Heart right ventricle (tissue), 16 donors: Measurements from ENCODE around the gene EMC9. TPM values are rescaled to one million over a fixed set of nuclear protein-coding genes. Genes with fewer than 3 reads are reported as not detected.

Source experiments
- ATAC-seq, 8 donors: fragments of 200-7000 bp; cut with Tn5 transposase; one replicate each; pipeline ENCODE4 v1.9.1; 2020; ENCODE audit warnings: mild to moderate bottlenecking in 8 of 8, moderate library complexity in 8 of 8, moderate number of reproducible peaks in 1 of 8
- DNase-seq, 2 donors: peaks; one replicate each; pipeline ENCODE4 v3.0.0-alpha.2; 2020
- H3K27ac ChIP-seq, 10 donors: fragments of 200-600 bp; sonication (generic) in 2 of 10; one replicate each; pipeline versions ENCODE4 v1.5.0 to v1.8.0; 2020 to 2022; ENCODE audit warnings: mild to moderate bottlenecking in 3 of 10
- H3K27me3 ChIP-seq, 7 donors: fragments of 200-600 bp; one replicate each; pipeline ENCODE4 v1.8.0; 2021 to 2022; ENCODE audit warnings: mild to moderate bottlenecking in 2 of 7
- H3K36me3 ChIP-seq, 9 donors: fragments of 200-600 bp; sonication (generic) in 1 of 9; one replicate each; pipeline versions ENCODE4 v1.5.0 to v1.8.0; 2020 to 2022; ENCODE audit warnings: mild to moderate bottlenecking in 2 of 9
- H3K4me1 ChIP-seq, 9 donors: fragments of 200-600 bp; sonication (generic) in 1 of 9; one replicate each; pipeline versions ENCODE4 v1.5.0 to v1.8.0; 2020 to 2022; ENCODE audit warnings: mild to moderate bottlenecking in 4 of 9
- H3K4me3 ChIP-seq, 10 donors: fragments of 200-600 bp; sonication (generic) in 2 of 10; one replicate each; pipeline versions ENCODE4 v1.5.0 to v1.8.0; 2020 to 2022; ENCODE audit warnings: mild to moderate bottlenecking in 7 of 10, moderate library complexity in 2 of 10
- H3K9me3 ChIP-seq, 11 donors: fragments of 200-600 bp in 10 of 11; sonication (generic) in 2 of 11; one replicate each; pipeline versions ENCODE4 v1.5.0 to v1.8.0; 2013 to 2022; ENCODE audit warnings: mild to moderate bottlenecking in 2 of 11, control low read depth in 1 of 11, moderate library complexity in 1 of 11
- CTCF ChIP-seq, 9 donors: fragments of 200-600 bp; sonication (generic) in 2 of 9; IDR thresholded peaks; one replicate each; pipeline versions ENCODE4 v1.5.0 to v1.8.0; 2021 to 2022; ENCODE audit warnings: antibody characterized with exemption in 9 of 9, mild to moderate bottlenecking in 5 of 9, moderate library complexity in 1 of 9
- WGBS, 2 donors: extraction: QIAGEN DNeasy Blood & Tissue Kit; methylation state at CpG; one replicate each; pipeline ENCODE4 v1.1.7; 2013; ENCODE audit warnings: inconsistent platforms in 1 of 2; 5-methylcytosine and 5-hydroxymethylcytosine counted together
- intact Hi-C, 10 donors: fragments of 100-400 bp; cut with DNase I; formaldehyde crosslinking; loops; one replicate each; pipeline versions ENCODE4 v1.11.1 to v1.14.2; 2022
- polyA plus RNA-seq, 2 donors: library from polyadenylated mRNA; stranded (reverse); fragments of 200-250 nt; gene quantifications; one replicate each; pipeline ENCODE4 v1.2.3, GENCODE V29; 2013
- total RNA-seq, 10 donors: library from RNA; stranded (reverse); fragmentation: NEBNext Ultra II Directional in 3 of 10; extraction: Animal tissue kit (Norgen Biotek cat#: 25700) in 3 of 10; gene quantifications; one replicate each; pipeline versions ENCODE4 v1.2.1 to v1.2.4, GENCODE V29; 2021 to 2023
- donor health status: Arrhythmogenic right ventricular cardiomyopathy.
- donor health status: ischemic (EF 13 %, LVEDD 7.1; RV severe dilation, severe dysfunction).
- donor health status: healthy with polysubstance abuse.
- donor health status: DM: no; HTN: yes; CAD: no.
- donor health status: DM: no; HTN: no; CAD: no.
- donor health status: ischemic (EF 25% LVEDD 6.9; RV normal size, moderate dysfunction).
- donor health status: ischemic (EF 25% LVEDD 5.7; RV mildly dilated, moderate dysfunction).
- donor health status: healthy.
- donor health status: DM: yes; HTN: yes; CAD: no.
- donor health status: Ischemic cardiomyopathy.
- donor health status: ischemic (EF 35%, LVEDD 5.7; RV mildly dilated, moderate dysfunction).
- donor health status: nonischemic (EF 11% LVEDD 7.7; RV severe dilation, severe dysfunction).
- donor health status: DM: yes; HTN: yes; CAD: no.
- donor health status: PGD.
- donor health status: ischemic (EF 29% LVEDD 5.4; RV normal size, mild dysfunction).
- donor health status: nonischemic (EF 23%, LVEDD 6.1; RV moderate dilation, normal function).

EMC9 gene
- total and polyA plus RNA-seq, 12 donors = 10.2 to 44.3 (median 14.4) TPM

- WGBS, 2 donors = 93 to 94% methylated on average over 10 of the region's 10 CpGs
- no peaks in the 10 kb centered on the region for H3K9me3 ChIP-seq
- no peak overlapping the region for H3K4me3 ChIP-seq
- H3K4me1 ChIP-seq = peaks cover 0 to under 1% (median 0%) of the 10 kb centered on the region in 9 donors
- ATAC-seq (no peak), DNase-seq (no peak)
- no peaks in the 10 kb centered on the region for H3K27me3 ChIP-seq
- TF ChIP-seq CTCF (IDR thresholded peaks at IDR 0.05) = no peak
- peaks cover 0 to 100% (median 73%) of the 10 kb centered on the region in 9 donors for H3K36me3 ChIP-seq
- no peak overlapping the region for H3K27ac ChIP-seq
- intact Hi-C loops = no loop called here
Observed at GRCh38 chr14:24155100-24155499, 13.7 kb upstream of the EMC9 start.

DNA sequence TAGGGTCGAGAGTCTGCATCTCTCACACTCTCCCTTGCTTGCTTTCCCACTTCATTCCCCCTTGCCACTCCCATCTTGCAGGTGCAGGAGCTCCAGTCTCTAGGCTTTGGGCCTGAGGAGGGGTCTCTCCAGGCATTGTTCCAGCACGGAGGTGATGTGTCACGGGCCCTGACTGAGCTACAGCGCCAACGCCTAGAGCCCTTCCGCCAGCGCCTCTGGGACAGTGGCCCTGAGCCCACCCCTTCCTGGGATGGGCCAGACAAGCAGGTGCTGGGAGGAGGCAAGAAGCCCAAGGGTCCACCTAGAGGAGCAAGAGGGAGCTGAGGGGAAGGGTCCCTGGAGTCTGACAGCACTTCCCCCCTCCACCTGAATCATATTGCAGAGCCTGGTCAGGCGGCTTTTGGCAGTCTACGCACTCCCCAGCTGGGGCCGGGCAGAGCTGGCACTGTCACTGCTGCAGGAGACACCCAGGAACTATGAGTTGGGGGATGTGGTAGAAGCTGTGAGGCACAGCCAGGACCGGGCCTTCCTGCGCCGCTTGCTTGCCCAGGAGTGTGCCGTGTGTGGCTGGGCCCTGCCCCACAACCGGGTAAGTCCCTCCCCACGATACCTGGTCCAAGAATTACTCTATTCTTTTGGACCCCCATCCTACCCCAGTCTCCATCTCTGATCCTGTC is 10.2 kb upstream of the EMC9 start:
- no peak for ATAC-seq
- Histone ChIP-seq H3K27ac (no peak overlapping the region), H3K36me3 (peaks cover 0 to 81% (median 70%) of the 10 kb centered on the region in 9 donors), H3K9me3 (no peaks in the 10 kb centered on the region), H3K27me3 (no peaks in the 10 kb centered on the region), H3K4me3 (no peak overlapping the region), H3K4me1 (peaks cover 7 to 24% (median 17%) of the 10 kb centered on the region in 9 donors)
- intact Hi-C loops = no loop called here
- TF ChIP-seq CTCF (IDR thresholded peaks at IDR 0.05) = no peak
- WGBS, 2 donors = 93 to 94% methylated on average over 16 of the region's 16 CpGs
- no peak for DNase-seq

DNA sequence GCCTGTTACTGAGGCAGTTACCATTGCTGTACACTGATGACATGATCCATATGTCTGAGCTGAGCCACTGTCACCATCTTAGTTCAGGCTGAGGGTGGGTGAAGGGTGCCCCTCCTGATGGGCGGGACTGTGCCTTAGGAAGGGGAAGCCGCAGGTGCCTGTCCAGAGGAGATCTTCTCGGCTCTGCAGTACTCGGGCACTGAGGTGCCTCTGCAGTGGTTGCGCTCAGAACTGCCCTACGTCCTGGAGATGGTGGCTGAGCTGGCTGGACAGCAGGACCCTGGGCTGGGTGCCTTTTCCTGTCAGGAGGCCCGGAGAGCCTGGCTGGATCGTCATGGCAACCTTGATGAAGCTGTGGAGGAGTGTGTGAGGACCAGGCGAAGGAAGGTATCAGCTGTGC is 9.6 kb upstream of the EMC9 start:
- Histone ChIP-seq H3K9me3 (no peaks in the 10 kb centered on the region), H3K4me1 (peaks cover 9 to 25% (median 19%) of the 10 kb centered on the region in 9 donors), H3K4me3 (no peak overlapping the region), H3K27me3 (no peaks in the 10 kb centered on the region), H3K36me3 (peaks cover 0 to 76% (median 64%) of the 10 kb centered on the region in 9 donors), H3K27ac (no peak overlapping the region)
- ATAC-seq = no peak
- intact Hi-C loops = no loop called here
- WGBS, 2 donors = 89% methylated on average over 9 of the region's 9 CpGs
- TF ChIP-seq CTCF (IDR thresholded peaks at IDR 0.05) = no peak
- no peak for DNase-seq

DNA sequence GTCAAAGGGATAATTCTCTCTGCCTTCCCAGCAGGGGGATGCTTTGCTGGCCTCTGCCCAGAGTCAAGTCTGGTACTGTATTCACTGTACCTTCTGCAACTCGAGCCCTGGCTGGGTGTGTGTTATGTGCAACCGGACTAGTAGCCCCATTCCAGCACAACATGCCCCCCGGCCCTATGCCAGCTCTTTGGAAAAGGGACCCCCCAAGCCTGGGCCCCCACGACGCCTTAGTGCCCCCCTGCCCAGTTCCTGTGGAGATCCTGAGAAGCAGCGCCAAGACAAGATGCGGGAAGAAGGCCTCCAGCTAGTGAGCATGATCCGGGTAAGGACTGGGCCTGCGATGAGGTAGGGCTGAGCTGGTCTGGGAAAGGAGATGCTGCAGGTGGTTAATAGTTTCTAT is 9.2 kb upstream of the EMC9 start:
- ATAC-seq = no peak
- Histone ChIP-seq H3K27ac (no peak overlapping the region), H3K27me3 (no peaks in the 10 kb centered on the region), H3K9me3 (no peaks in the 10 kb centered on the region), H3K4me1 (peaks cover 12 to 30% (median 23%) of the 10 kb centered on the region in 9 donors), H3K36me3 (peaks cover 0 to 71% (median 60%) of the 10 kb centered on the region in 9 donors), H3K4me3 (no peak overlapping the region)
- no peak for DNase-seq
- intact Hi-C loops = no loop called here
- WGBS, 2 donors = 93 to 94% methylated on average over 9 of the region's 9 CpGs
- TF ChIP-seq CTCF (IDR thresholded peaks at IDR 0.05) = no peak
